Endothelial cell of umbilical vein (primary cell): ENCODE measurements around the gene SLC7A10. TPM values are rescaled to one million over a fixed set of nuclear protein-coding genes. Genes with fewer than 3 reads are reported as not detected.
"Not testable (repeated sequence)": the region's sequence is repeated elsewhere in the genome, so short reads cannot be mapped to it uniquely, and the experiment has no call there.

ENCODE experiments used
- BruUV-seq: library from RNA; stranded (reverse); fragments of 400-500 nt; replicated peaks from 2 replicates; lab custom pipeline; 2021; lab: Mats Ljungman, UMichigan
- CTCF ChIA-PET: fragments of 300-600, 350-600 bp; sonication (Branson Sonifier 250); formaldehyde crosslinking; loops from one replicate; lab custom pipeline; 2021; ENCODE audit warnings: antibody characterized with exemption, inconsistent platforms; lab: Charles Lee
- POLR2A ChIA-PET: fragments of 300-600, 350-600 bp; sonication (Branson Sonifier 250); formaldehyde crosslinking; loops from one replicate; lab custom pipeline; 2021; ENCODE audit warnings: antibody characterized with exemption, inconsistent platforms; lab: Charles Lee
- DNase-seq: peaks from one replicate; pipeline ENCODE4 v3.0.0-alpha.2; 2011; ENCODE audit warnings: low read depth, low spot score
- FAIRE-seq: peaks from 2 replicates; lab custom pipeline; 2011; peaks lifted over from hg19 to GRCh38; lab: Jason Lieb, UNC
- H2AFZ ChIP-seq: 2 replicates; pipeline ENCODE4 v1.6.0; 2012; ENCODE audit warnings: low read depth, low read length, control low read depth, inconsistent platforms
- H3K27ac ChIP-seq: 2 replicates; pipeline ENCODE4 v1.5.1; 2011; ENCODE audit warnings: low read depth, mild to moderate bottlenecking, control low read depth, low read length, moderate library complexity; ENCODE audit not compliant: insufficient read depth
- H3K27me3 ChIP-seq, 2 experiments: 2 replicates each; pipeline versions ENCODE4 v1.6.0 to v1.6.1; 2011; ENCODE audit warnings: low read length in 2 of 2, mixed read lengths in 1 of 2; ENCODE audit not compliant: control insufficient read depth in 2 of 2, insufficient read depth in 2 of 2
- H3K36me3 ChIP-seq, 2 experiments: 2 replicates in 1 of 2; 3 replicates in 1 of 2; pipeline ENCODE4 v1.5.1; 2011; ENCODE audit warnings: low read length in 2 of 2, mild to moderate bottlenecking in 1 of 2, moderate library complexity in 1 of 2; ENCODE audit not compliant: control insufficient read depth in 2 of 2, insufficient read depth in 2 of 2; ENCODE audit errors: extremely low read depth in 1 of 2
- H3K4me1 ChIP-seq: 3 replicates; pipeline ENCODE4 v1.5.1; 2011; ENCODE audit warnings: mild to moderate bottlenecking, low read length; ENCODE audit not compliant: control insufficient read depth, insufficient read depth; ENCODE audit errors: extremely low read depth
- H3K4me2 ChIP-seq: 2 replicates; pipeline ENCODE4 v1.6.1; 2011; ENCODE audit warnings: low read length, control low read depth, mixed read lengths; ENCODE audit not compliant: insufficient read depth
- H3K4me3 ChIP-seq, 3 experiments: fragments of 200-600 bp in 1 of 3; sonication (generic), shearing (Covaris generic) in 1 of 3; replicated peaks in 1 of 3; 2 replicates each; pipeline ENCODE4 v1.5.1; 2011 to 2016; ENCODE audit warnings: control low read depth in 3 of 3, low read length in 3 of 3, mild to moderate bottlenecking in 2 of 3, inconsistent platforms in 1 of 3, low read depth in 1 of 3, moderate library complexity in 1 of 3; ENCODE audit not compliant: insufficient read depth in 1 of 3
- H3K79me2 ChIP-seq: 2 replicates; pipeline ENCODE4 v1.6.0; 2012; ENCODE audit warnings: low read length, inconsistent platforms; ENCODE audit not compliant: control insufficient read depth, insufficient read depth
- H3K9ac ChIP-seq: replicated peaks from 2 replicates; pipeline ENCODE3; 2011; ENCODE audit warnings: low read length, control low read depth; ENCODE audit not compliant: insufficient read depth; ENCODE audit errors: extremely low read depth
- H3K9me1 ChIP-seq: replicated peaks from 3 replicates; pipeline ENCODE4 v1.6.0; 2011; ENCODE audit warnings: mild to moderate bottlenecking, low read length; ENCODE audit not compliant: control insufficient read depth, insufficient read depth; ENCODE audit errors: extremely low read depth
- H3K9me3 ChIP-seq: replicated peaks from 2 replicates; pipeline ENCODE4 v1.5.1; 2012; ENCODE audit warnings: low read length, inconsistent platforms; ENCODE audit not compliant: control insufficient read depth, insufficient read depth
- H4K20me1 ChIP-seq: replicated peaks from 2 replicates; pipeline ENCODE3; 2011; ENCODE audit warnings: mild to moderate bottlenecking, low read length; ENCODE audit not compliant: control insufficient read depth, insufficient read depth; ENCODE audit errors: extremely low read depth
- CTCF ChIP-seq, 2 donors: IDR thresholded peaks; 1 replicate in 1 of 2; 2 replicates in 1 of 2; pipeline ENCODE4 v1.5.1; 2011; ENCODE audit warnings: low read length in 2 of 2, mild to moderate bottlenecking in 2 of 2, moderate library complexity in 2 of 2, control low read depth in 1 of 2, inconsistent platforms in 1 of 2, low read depth in 1 of 2; ENCODE audit not compliant: insufficient read depth in 1 of 2; ENCODE audit errors: extremely low read depth in 1 of 2
- EZH2 ChIP-seq: IDR thresholded peaks from 2 replicates; pipeline ENCODE4 v1.6.1; 2012; ENCODE audit warnings: borderline replicate concordance, low read depth, mild to moderate bottlenecking, moderate library complexity, low read length, inconsistent platforms; ENCODE audit not compliant: severe bottlenecking
- FOS ChIP-seq: IDR thresholded peaks from 2 replicates; pipeline ENCODE4 v1.6.1; 2011; ENCODE audit warnings: mild to moderate bottlenecking, low read length, moderate library complexity, borderline replicate concordance; ENCODE audit not compliant: insufficient read depth
- GATA2 ChIP-seq: IDR thresholded peaks from 2 replicates; pipeline ENCODE4 v1.7.0; 2011; ENCODE audit warnings: low read depth, mild to moderate bottlenecking, moderate library complexity, mixed read lengths, low read length; ENCODE audit not compliant: insufficient read length, insufficient read depth
- JUN ChIP-seq: IDR thresholded peaks from 2 replicates; pipeline ENCODE4 v1.6.1; 2011; ENCODE audit warnings: borderline replicate concordance, low read depth; ENCODE audit not compliant: insufficient read length, insufficient read depth
- MAX ChIP-seq: IDR thresholded peaks from 2 replicates; pipeline ENCODE4 v1.6.1; 2011; ENCODE audit not compliant: insufficient read depth, insufficient read length
- MYC ChIP-seq: IDR thresholded peaks from one replicate; pipeline ENCODE4 v1.6.1; 2011; ENCODE audit warnings: mild to moderate bottlenecking, low read depth, low read length
- POLR2A ChIP-seq: IDR thresholded peaks from 2 replicates; pipeline ENCODE4 v1.6.1; 2012; ENCODE audit warnings: low read depth, mild to moderate bottlenecking, control low read depth, low read length
- POLR2AphosphoS5 ChIP-seq: IDR thresholded peaks from 2 replicates; pipeline ENCODE4 v1.6.1; 2012; ENCODE audit warnings: low read depth, mild to moderate bottlenecking, control low read depth, low read length, moderate library complexity; ENCODE audit not compliant: insufficient read depth
- dilution Hi-C: fragments of 300-500 bp; cut with MboI; formaldehyde crosslinking; loops from one replicate; pipeline ENCODE4 v1.15.0; 2019; ENCODE audit warnings: low sequenced_read_pairs; ENCODE audit not compliant: extremely low pct_ligation_motif_present
- intact Hi-C: fragments of 100-400 bp; cut with micrococcal nuclease; formaldehyde crosslinking; loops from one replicate; pipeline ENCODE4 v1.10.0; 2022
- polyA plus RNA-seq, 4 experiments: library from polyadenylated mRNA; depleted of rRNA in 3 of 4; stranded (reverse) in 3 of 4; unstranded in 1 of 4; fragments of >200 nt; gene quantifications; 2 replicates each; pipeline versions ENCODE4 v1.2.1 to v1.2.3, GENCODE V29; 2011 to 2012; ENCODE audit warnings: missing spikeins in 1 of 4
- total RNA-seq: library from RNA; stranded (reverse); gene quantifications from 2 replicates; pipeline ENCODE4 v1.2.3, GENCODE V29; 2021

SLC7A10 gene
- total and polyA plus RNA-seq, 2 donors (not counting 3 experiments of a cell fraction or from before 2014, with no cell fraction given): not detected

GRCh38 chr19:33222255-33222654 lies 3.4 kb downstream of the SLC7A10 start:
- FAIRE-seq, dilution Hi-C loops, H2AFZ ChIP-seq, H3K4me1 ChIP-seq, DNase-seq, H3K9ac ChIP-seq, H4K20me1 ChIP-seq, H3K79me2 ChIP-seq, H3K9me3 ChIP-seq, H3K36me3 ChIP-seq, H3K4me2 ChIP-seq, H3K9me1 ChIP-seq, POLR2A ChIA-PET, H3K27ac ChIP-seq, BruUV-seq, H3K4me3 ChIP-seq, intact Hi-C loops: not testable (repeated sequence)
- peaks cover 23 to 26% of the 10 kb centered on the region in 2 experiments for H3K27me3 ChIP-seq
- CTCF ChIA-PET: interaction anchor here (1.0 kb wide), 1 partner anchor 30 kb away, joined by 3 read pairs; no protein-coding TSS in a partner anchor

- no TSS peak for BruUV-seq
- no peak overlapping the region for H2AFZ ChIP-seq
- no peaks in the 10 kb centered on the region for H3K36me3 ChIP-seq
- dilution Hi-C loops (no loop called here), intact Hi-C loops (no loop called here)
- DNase-seq: no peak
- ChIA-PET CTCF (interaction anchor here (1.3 kb wide), 1 partner anchor 14 kb away, joined by 3 read pairs; no protein-coding TSS in a partner anchor), POLR2A (no interaction called here)
- no peaks in the 10 kb centered on the region for H3K79me2 ChIP-seq
- H3K9me3 ChIP-seq: no peaks in the 10 kb centered on the region
- no peak for TF ChIP-seq POLR2AphosphoS5
- no peak for TF ChIP-seq JUN
- no peak for TF ChIP-seq GATA2
- no peak for TF ChIP-seq POLR2A
- TF ChIP-seq MYC: no peak
- no peak for TF ChIP-seq CTCF (IDR thresholded peaks at IDR 0.05; ENCODE audit: extremely low read depth in 1 of 2, insufficient read depth in 1 of 2, low read depth in 1 of 2, low read length in 2 of 2)
- TF ChIP-seq MAX: no peak
- TF ChIP-seq FOS: no peak
- TF ChIP-seq EZH2: no peak
- H3K27ac ChIP-seq: no peak overlapping the region
- no peaks in the 10 kb centered on the region for H3K4me1 ChIP-seq
- no peaks in the 10 kb centered on the region for H3K9me1 ChIP-seq
- no peak overlapping the region for H3K9ac ChIP-seq
- no peak overlapping the region for H3K4me2 ChIP-seq
- FAIRE-seq: no peak
- H3K4me3 ChIP-seq: no peak overlapping the region
- H3K27me3 ChIP-seq: peaks cover 20 to 23% of the 10 kb centered on the region in 2 experiments
- no peaks in the 10 kb centered on the region for H4K20me1 ChIP-seq
Measured at GRCh38 chr19:33221638-33222037, 4.0 kb downstream of the SLC7A10 start.
